ENCODE data around the gene EIF4G3. TPM values are rescaled to one million over a fixed set of nuclear protein-coding genes. Genes with fewer than 3 reads are reported as not detected.

Gene EIF4G3
- total and polyA plus RNA-seq, 2 of the 8 experiments (the other 6 are each of a cell fraction or from before 2014, with no cell fraction given): 47.5 to 66.6 TPM

GRCh38 chr1:20999525-21000244, 177.0 kb downstream of the EIF4G3 start:
- H2BK5ac ChIP-seq (ENCODE audit: low read depth, low read length): no peak overlapping the region
- H3K27me3 ChIP-seq (replicated peaks in 1 of 4; ENCODE audit: control insufficient read depth in 3 of 4, extremely low read depth in 1 of 4, insufficient read depth in 3 of 4, low read length in 3 of 4): no peaks in the 10 kb centered on the region
- ChIA-PET CTCF (ENCODE audit: partially characterized antibody) (no interaction called here), POLR2A (ENCODE audit: partially characterized antibody) (no interaction called here)
- no peak overlapping the region for H3K14ac ChIP-seq (ENCODE audit: insufficient read length)
- H3K79me1 ChIP-seq (ENCODE audit: low read depth, low read length): no peaks in the 10 kb centered on the region
- H4K8ac ChIP-seq (ENCODE audit: extremely low read depth, insufficient read depth, low read length): no peak overlapping the region
- H3K56ac ChIP-seq (replicated peaks; ENCODE audit: insufficient read length, low read depth, low read length): no peak overlapping the region
- no peak overlapping the region for H3K18ac ChIP-seq (ENCODE audit: extremely low read depth, low read length)
- no peak overlapping the region for H2BK15ac ChIP-seq (ENCODE audit: low read length)
- no peak overlapping the region for H2AK5ac ChIP-seq (ENCODE audit: low read depth, low read length)
- no peak overlapping the region for H2BK20ac ChIP-seq (ENCODE audit: low read length)
- H3K9me3 ChIP-seq (ENCODE audit: insufficient read depth in 2 of 2, low read depth in 1 of 2, low read length in 1 of 2): no peaks in the 10 kb centered on the region
- FAIRE-seq (no peak), DNase-seq (ENCODE audit: low read depth in 1 of 2, low spot score in 2 of 2) (no peak)
- no peak overlapping the region for H3K23ac ChIP-seq (ENCODE audit: insufficient read length)
- H3K79me2 ChIP-seq (ENCODE audit: control insufficient read depth in 1 of 2, insufficient read depth in 2 of 2, low read length in 2 of 2): peaks cover 0 to 9% of the 10 kb centered on the region in 2 experiments; a peak in 1 of 4 replicates
- H4K20me1 ChIP-seq (replicated peaks in 1 of 2; ENCODE audit: control insufficient read depth in 1 of 2, insufficient read depth in 2 of 2, low read length in 2 of 2): peaks cover 0 to 2% of the 10 kb centered on the region in 2 experiments
- no peak overlapping the region for H2BK12ac ChIP-seq (ENCODE audit: low read depth, low read length)
- no peak overlapping the region for H3K27ac ChIP-seq (ENCODE audit: low read depth, low read length)
- no peak overlapping the region for H4K91ac ChIP-seq (replicated peaks; ENCODE audit: insufficient read length, low read length)
- no peak overlapping the region for H2BK120ac ChIP-seq (replicated peaks; ENCODE audit: low read depth, low read length)
- H3K4me2 ChIP-seq (ENCODE audit: insufficient read depth in 1 of 2, low read depth in 2 of 2, low read length in 2 of 2): no peak overlapping the region
- H3K4me3 ChIP-seq (ENCODE audit: extremely low read depth in 1 of 4, insufficient read depth in 2 of 4, low read depth in 3 of 4, low read length in 4 of 4): no peak overlapping the region
- no peak overlapping the region for H4K5ac ChIP-seq (ENCODE audit: insufficient read length, low read depth, low read length)
- H3K9ac ChIP-seq (replicated peaks in 1 of 4; ENCODE audit: extremely low read depth in 1 of 4, low read depth in 3 of 4, low read length in 3 of 4): no peak overlapping the region
- H2AFZ ChIP-seq (ENCODE audit: low read length): no peak overlapping the region
- no peaks in the 10 kb centered on the region for H3K23me2 ChIP-seq (ENCODE audit: low read depth, low read length)
- no peaks in the 10 kb centered on the region; a peak in 1 of 7 replicates for H3K4me1 ChIP-seq (replicated peaks in 1 of 4; ENCODE audit: control insufficient read depth in 3 of 4, insufficient read depth in 4 of 4, low read length in 3 of 4)
- H3K4ac ChIP-seq (replicated peaks; ENCODE audit: insufficient read length, low read depth, low read length): no peak overlapping the region
- WGBS, 2 experiments (ENCODE audit: extremely low coverage in 1 of 2, insufficient coverage in 1 of 2, insufficient read length in 1 of 2, insufficient replicate concordance in 2 of 2, low coverage in 1 of 2, low lambda C conversion rate in 2 of 2, missing lambda C conversion rate in 1 of 2): 86% methylated on average over 4 of the region's 4 CpGs; no CpG with 5 or more reads in 1 of the 2 experiments
- H3K36me3 ChIP-seq (ENCODE audit: control insufficient read depth in 2 of 4, insufficient read depth in 4 of 4, low read length in 3 of 4): no peaks in the 10 kb centered on the region
- TF ChIP-seq KDM5A (IDR thresholded peaks at IDR 0.05; ENCODE audit: low read length) (no peak), CBX8 (IDR thresholded peaks at IDR 0.05; ENCODE audit: borderline replicate concordance, low read depth, low read length) (no peak), POU5F1 (IDR thresholded peaks at IDR 0.05; ENCODE audit: low read depth, low read length) (no peak), CBX5 (IDR thresholded peaks at IDR 0.05; ENCODE audit: low read depth, low read length) (no peak), CTCF (IDR thresholded peaks at IDR 0.05; ENCODE audit: control extremely low read depth in 1 of 3, insufficient read depth in 1 of 3, low read depth in 1 of 3, low read length in 3 of 3) (no peak), HDAC2 (IDR thresholded peaks at IDR 0.05; ENCODE audit: borderline replicate concordance in 1 of 2, low read depth in 2 of 2, low read length in 2 of 2) (no peak), BRCA1 (IDR thresholded peaks at IDR 0.05; ENCODE audit: low read depth, low read length) (no peak), MAX (IDR thresholded peaks at IDR 0.05) (no peak), TCF12 (IDR thresholded peaks at IDR 0.05; ENCODE audit: low read depth, low read length) (no peak), KDM4A (IDR thresholded peaks at IDR 0.05; ENCODE audit: low read depth, low read length, severe bottlenecking) (no peak)
